MM.1S (cell line): ENCODE data around the gene MC2R.

Experiments
- EZH2 ChIP-seq: fragments of 300-600 bp; sonication (generic); optimal IDR thresholded peaks from 2 replicates; pipeline ENCODE3; 2017; ENCODE audit warnings: low read depth, mild to moderate bottlenecking, antibody characterized with exemption, low read length, mixed read lengths
- EZH2phosphoT487 ChIP-seq: fragments of 300-600 bp; sonication (generic); IDR thresholded peaks from 2 replicates; pipeline ENCODE4 v1.6.1; 2018; ENCODE audit warnings: antibody characterized with exemption, low read length
- TF ChIP-seq, protein P1 (sequence below): fragments of 300-600 bp; sonication (generic); IDR thresholded peaks from 2 replicates; pipeline ENCODE4 v1.5.1; 2016; ENCODE audit warnings: antibody characterized with exemption, low read length, mixed read lengths

DNA sequence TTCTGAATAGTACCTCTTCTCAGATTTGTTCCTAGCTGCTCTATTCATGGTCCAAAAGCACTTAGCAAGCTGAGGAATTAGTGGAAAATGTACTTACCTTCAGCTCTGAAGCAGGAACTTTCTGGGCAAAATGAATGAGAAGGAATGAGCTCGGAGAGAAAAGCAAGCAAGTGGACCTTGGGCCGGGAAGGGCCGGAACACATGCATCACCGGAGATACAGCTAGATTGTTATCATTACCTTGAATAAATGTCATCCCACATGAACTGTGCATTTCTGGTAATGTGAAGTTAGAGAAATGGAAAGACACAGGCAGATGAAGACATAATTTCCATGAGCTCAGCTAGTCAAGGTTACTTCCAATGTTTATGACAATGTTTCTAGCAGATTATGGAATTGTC lies at the start of gene MC2R:
- TF ChIP-seq, protein P1, sequence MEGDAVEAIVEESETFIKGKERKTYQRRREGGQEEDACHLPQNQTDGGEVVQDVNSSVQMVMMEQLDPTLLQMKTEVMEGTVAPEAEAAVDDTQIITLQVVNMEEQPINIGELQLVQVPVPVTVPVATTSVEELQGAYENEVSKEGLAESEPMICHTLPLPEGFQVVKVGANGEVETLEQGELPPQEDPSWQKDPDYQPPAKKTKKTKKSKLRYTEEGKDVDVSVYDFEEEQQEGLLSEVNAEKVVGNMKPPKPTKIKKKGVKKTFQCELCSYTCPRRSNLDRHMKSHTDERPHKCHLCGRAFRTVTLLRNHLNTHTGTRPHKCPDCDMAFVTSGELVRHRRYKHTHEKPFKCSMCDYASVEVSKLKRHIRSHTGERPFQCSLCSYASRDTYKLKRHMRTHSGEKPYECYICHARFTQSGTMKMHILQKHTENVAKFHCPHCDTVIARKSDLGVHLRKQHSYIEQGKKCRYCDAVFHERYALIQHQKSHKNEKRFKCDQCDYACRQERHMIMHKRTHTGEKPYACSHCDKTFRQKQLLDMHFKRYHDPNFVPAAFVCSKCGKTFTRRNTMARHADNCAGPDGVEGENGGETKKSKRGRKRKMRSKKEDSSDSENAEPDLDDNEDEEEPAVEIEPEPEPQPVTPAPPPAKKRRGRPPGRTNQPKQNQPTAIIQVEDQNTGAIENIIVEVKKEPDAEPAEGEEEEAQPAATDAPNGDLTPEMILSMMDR, result no peak
- TF ChIP-seq EZH2 (no peak), EZH2phosphoT487 (no peak)
